Thoracic aorta (tissue), 2 donors: ENCODE results near the gene PIK3IP1. TPM values are rescaled to one million over a fixed set of nuclear protein-coding genes. Genes with fewer than 3 reads are reported as not detected.

Experiments
- ATAC-seq: fragments of 150-250 bp; one replicate; pipeline ENCODE4 v1.8.0; 2017; ENCODE audit warnings: low read depth; ENCODE audit not compliant: insufficient number of reproducible peaks, low FRiP score
- DNase-seq: peaks from one replicate; pipeline ENCODE4 v3.0.0-alpha.2; 2020; ENCODE audit warnings: low spot score
- H3K27ac ChIP-seq, 2 donors: fragments of 200-600 bp; sonication (generic); 1 replicate in 1 of 2; 2 replicates in 1 of 2; pipeline ENCODE4 v1.5.1; 2016; ENCODE audit warnings: mild to moderate bottlenecking in 2 of 2, moderate library complexity in 2 of 2
- H3K27me3 ChIP-seq: fragments of 200-600 bp; sonication (generic); replicated peaks from 2 replicates; pipeline ENCODE4 v1.6.0; 2016; ENCODE audit warnings: mild to moderate bottlenecking; ENCODE audit not compliant: insufficient read depth
- H3K36me3 ChIP-seq: fragments of 200-600 bp; sonication (generic); one replicate; pipeline ENCODE4 v1.5.1; 2016
- H3K4me1 ChIP-seq, 2 donors: fragments of 200-600 bp; sonication (generic); 1 replicate in 1 of 2; 2 replicates in 1 of 2; pipeline versions ENCODE4 v1.5.1 to v1.6.0; 2016; ENCODE audit warnings: low read depth in 2 of 2, mild to moderate bottlenecking in 1 of 2; ENCODE audit not compliant: control insufficient read depth in 1 of 2
- H3K4me3 ChIP-seq: fragments of 200-600 bp; sonication (generic); 2 replicates; pipeline ENCODE4 v1.5.1; 2016; ENCODE audit warnings: mild to moderate bottlenecking
- H3K9me3 ChIP-seq: fragments of 200-600 bp; sonication (generic); 2 replicates; pipeline ENCODE4 v1.5.1; 2016
- CTCF ChIP-seq: fragments of 200-600 bp; sonication (generic); IDR thresholded peaks from one replicate; pipeline ENCODE4 v1.5.1; 2019; ENCODE audit warnings: antibody characterized with exemption
- total RNA-seq, 2 donors: library from RNA; depleted of rRNA; stranded (reverse); fragments of >200 nt; gene quantifications; one replicate each; pipeline versions ENCODE4 v1.1.0 to v1.2.3, GENCODE V29; 2016

PIK3IP1 gene
- total RNA-seq, 2 donors from 2014 or later, result 56.3 to 57.9 TPM

GRCh38 chr22:31259798-31260473 is 32.4 kb downstream of the PIK3IP1 start:
- Histone ChIP-seq H3K4me1 (no peaks in the 10 kb centered on the region), H3K4me3 (no peak overlapping the region), H3K9me3 (no peaks in the 10 kb centered on the region), H3K36me3 (peaks cover 35% of the 10 kb centered on the region), H3K27me3 (no peaks in the 10 kb centered on the region), H3K27ac (no peak overlapping the region)
- no peak for ATAC-seq
- TF ChIP-seq CTCF, result no peak
- no peak for DNase-seq

- Histone ChIP-seq H3K4me3 (no peak overlapping the region), H3K4me1 (peaks cover 11 to 29% of the 10 kb centered on the region in 2 donors), H3K36me3 (peaks cover 10% of the 10 kb centered on the region), H3K27ac (no peak overlapping the region), H3K27me3 (no peaks in the 10 kb centered on the region), H3K9me3 (no peaks in the 10 kb centered on the region)
- no peak for ATAC-seq
- no peak for TF ChIP-seq CTCF
- DNase-seq, result no peak
Observed at GRCh38 chr22:31253949-31254348, 38.3 kb downstream of the PIK3IP1 start.

- Histone ChIP-seq H3K36me3 (peaks cover 3% of the 10 kb centered on the region), H3K4me3 (no peak overlapping the region), H3K27ac (no peak overlapping the region), H3K9me3 (no peaks in the 10 kb centered on the region), H3K27me3 (no peaks in the 10 kb centered on the region), H3K4me1 (peaks cover 19 to 39% of the 10 kb centered on the region in 2 donors)
- DNase-seq (no peak), ATAC-seq (no peak)
- TF ChIP-seq CTCF, result no peak
Observed at GRCh38 chr22:31250740-31251600, 41.3 kb downstream of the PIK3IP1 start.

GRCh38 chr22:31248965-31249958 is 43.0 kb downstream of the PIK3IP1 start:
- H3K4me1 ChIP-seq, result peaks cover 27 to 50% of the 10 kb centered on the region in 2 donors
- peaks cover 3% of the 10 kb centered on the region for H3K36me3 ChIP-seq
- no peak for ATAC-seq

More at GRCh38 chr22:31248965-31249958, 43.0 kb downstream of the PIK3IP1 start:
- DNase-seq, result no peak
- no peaks in the 10 kb centered on the region for H3K27me3 ChIP-seq
- TF ChIP-seq CTCF, result no peak
- no peaks in the 10 kb centered on the region for H3K9me3 ChIP-seq
- H3K27ac ChIP-seq, result peak overlapping the region; percentile 16 to 54
- H3K4me3 ChIP-seq, result peak overlapping the region; percentile 77
